Fibroblast of skin of left quadriceps (primary cell): ENCODE data around the gene KLHDC8A.

Experiments used
- DNase-seq, 2 experiments: peaks; one replicate each; pipeline ENCODE4 v3.0.0-alpha.2; 2013; ENCODE audit warnings: low read depth in 2 of 2

The KLHDC8A gene

GRCh38 chr1:205296154-205296553 is 60.6 kb downstream of the KLHDC8A start:
- DNase-seq, result no peak

- no peak for DNase-seq
These were observed 61.8 kb downstream of the KLHDC8A start for GRCh38 chr1:205294934-205295333.

- peak; percentile 85 to 90 for DNase-seq
These were observed 62.4 kb downstream of the KLHDC8A start for GRCh38 chr1:205294175-205294917.

- DNase-seq, result no peak
These were observed 63.2 kb downstream of the KLHDC8A start for GRCh38 chr1:205293350-205294074.

GRCh38 chr1:205291596-205291995 is 65.1 kb downstream of the KLHDC8A start:
- no peak for DNase-seq

- DNase-seq, result no peak
These were observed 68.8 kb downstream of the KLHDC8A start for GRCh38 chr1:205287767-205288559.

- no peak for DNase-seq
These were observed 69.6 kb downstream of the KLHDC8A start for GRCh38 chr1:205287076-205287475.

- DNase-seq, result no peak
These were observed 70.3 kb downstream of the KLHDC8A start for GRCh38 chr1:205286335-205286950.
